HG03558 (cell line): Measurements from ENCODE around the gene TBC1D22A.
"Not testable (repeated sequence)": the region's sequence is repeated elsewhere in the genome, so short reads cannot be mapped to it uniquely, and the experiment has no call there.

Experiments used
- ATAC-seq: cut with Tn5 transposase; IDR thresholded peaks from one replicate; pipeline ENCODE4 v1.9.1; 2021; ENCODE audit warnings: moderate number of reproducible peaks; ENCODE audit not compliant: unreplicated experiment; ENCODE audit errors: extremely low read depth

TBC1D22A gene

GRCh38 chr22:47163856-47164513 is 401.5 kb downstream of the TBC1D22A start:
- no peak for ATAC-seq

GRCh38 chr22:47164514-47165337 is 402.3 kb downstream of the TBC1D22A start:
- ATAC-seq, result no peak

- ATAC-seq, result no peak
These were observed 403.0 kb downstream of the TBC1D22A start for GRCh38 chr22:47165338-47166032.

- no peak for ATAC-seq
These were observed 403.6 kb downstream of the TBC1D22A start for GRCh38 chr22:47166033-47166404.

GRCh38 chr22:47166446-47167016 is 404.1 kb downstream of the TBC1D22A start:
- ATAC-seq, result no peak

- no peak for ATAC-seq
These were observed 404.6 kb downstream of the TBC1D22A start for GRCh38 chr22:47167056-47167455.

- ATAC-seq, result not testable (repeated sequence)
These were observed 405.5 kb downstream of the TBC1D22A start for GRCh38 chr22:47167921-47168320.

GRCh38 chr22:47168441-47168840 is 406.0 kb downstream of the TBC1D22A start:
- ATAC-seq, result no peak

- ATAC-seq, result no peak
These were observed 406.7 kb downstream of the TBC1D22A start for GRCh38 chr22:47168900-47169800.

GRCh38 chr22:47169801-47170140 is 407.3 kb downstream of the TBC1D22A start:
- no peak for ATAC-seq

GRCh38 chr22:47170511-47171440 is 408.3 kb downstream of the TBC1D22A start:
- ATAC-seq, result not testable (repeated sequence)

- no peak for ATAC-seq
These were observed 409.2 kb downstream of the TBC1D22A start for GRCh38 chr22:47171441-47172221.

GRCh38 chr22:47172771-47173534 is 410.5 kb downstream of the TBC1D22A start:
- no peak for ATAC-seq

- no peak for ATAC-seq
These were observed 411.1 kb downstream of the TBC1D22A start for GRCh38 chr22:47173535-47174021.

- no peak for ATAC-seq
These were observed 411.6 kb downstream of the TBC1D22A start for GRCh38 chr22:47174096-47174495.

GRCh38 chr22:47174671-47175112 is 412.2 kb downstream of the TBC1D22A start:
- no peak for ATAC-seq
